ENCODE measurements around the gene SLX1A.

- TF ChIP-seq ZNF274 (IDR thresholded peaks at IDR 0.05; ENCODE audit: low read depth, low read length) (no peak), SUZ12 (IDR thresholded peaks at IDR 0.05; ENCODE audit: extremely low read depth, insufficient read depth, insufficient read length) (no peak)
Measured at GRCh38 chr16:30187556-30187865, 6.2 kb upstream of the SLX1A start.

All from NT2/D1 (cell line).